Stimulated activated CD8-positive, alpha-beta memory T cell treated with anti-CD3 and anti-CD28 coated beads, Interleukin-15, amount 100 ng/mL, for 4 hours (primary cell): ENCODE measurements around the gene FBXO41.
"Not testable (repeated sequence)": the region's sequence is repeated elsewhere in the genome, so short reads cannot be mapped to it uniquely, and the experiment has no call there.

Experiments used
- DNase-seq, 2 donors: peaks; one replicate each; pipeline ENCODE4 v3.0.0-alpha.2; 2020; ENCODE audit warnings: low read depth in 2 of 2

FBXO41 gene

GRCh38 chr2:73262691-73263429, 21.4 kb downstream of the FBXO41 start:
- not testable (repeated sequence) for DNase-seq

GRCh38 chr2:73262108-73262651, 22.1 kb downstream of the FBXO41 start:
- no peak for DNase-seq

- no peak for DNase-seq
These were observed 23.8 kb downstream of the FBXO41 start for GRCh38 chr2:73260338-73260984.

GRCh38 chr2:73259704-73260337, 24.5 kb downstream of the FBXO41 start:
- DNase-seq = no peak

- DNase-seq = no peak
These were observed 25.0 kb downstream of the FBXO41 start for GRCh38 chr2:73259276-73259675.

GRCh38 chr2:73258913-73259215, 25.4 kb downstream of the FBXO41 start:
- DNase-seq = no peak

- no peak for DNase-seq
These were observed 25.9 kb downstream of the FBXO41 start for GRCh38 chr2:73258186-73258912.

GRCh38 chr2:73257425-73258125, 26.7 kb downstream of the FBXO41 start:
- no peak for DNase-seq

- DNase-seq = no peak
These were observed 27.3 kb downstream of the FBXO41 start for GRCh38 chr2:73257021-73257420.

- no peak for DNase-seq
These were observed 27.7 kb downstream of the FBXO41 start for GRCh38 chr2:73256618-73256922.

GRCh38 chr2:73255907-73256617, 28.2 kb downstream of the FBXO41 start:
- no peak for DNase-seq

- no peak for DNase-seq
These were observed 29.2 kb downstream of the FBXO41 start for GRCh38 chr2:73255007-73255644.

GRCh38 chr2:73254343-73255006, 29.8 kb downstream of the FBXO41 start:
- no peak for DNase-seq

GRCh38 chr2:73253901-73254300, 30.4 kb downstream of the FBXO41 start:
- no peak for DNase-seq

- no peak for DNase-seq
These were observed 30.9 kb downstream of the FBXO41 start for GRCh38 chr2:73253400-73253799.

GRCh38 chr2:73252238-73253027, 31.8 kb downstream of the FBXO41 start:
- no peak for DNase-seq

- no peak for DNase-seq
These were observed 33.1 kb downstream of the FBXO41 start for GRCh38 chr2:73250872-73251846.

- no peak for DNase-seq
These were observed 34.6 kb downstream of the FBXO41 start for GRCh38 chr2:73249636-73250035.
